ENCODE measurements around the gene TAS2R3.
"Not testable (repeated sequence)": the region's sequence is repeated elsewhere in the genome, so short reads cannot be mapped to it uniquely, and the experiment has no call there.

Gene TAS2R3

GRCh38 chr7:141763797-141764196, at the start of gene TAS2R3:
Gene TAS2R3 (plus strand): TSS chr7:141764097. CDS start chr7:141764159, 62 bp downstream.
- DNase-seq = no peak

GRCh38 chr7:141714571-141714970, 49.3 kb upstream of the TAS2R3 start:
- no peak for DNase-seq

- DNase-seq = no peak
Measured at GRCh38 chr7:141715018-141715417, 48.9 kb upstream of the TAS2R3 start.

- no peak for DNase-seq
Measured at GRCh38 chr7:141715794-141716689, 47.9 kb upstream of the TAS2R3 start.

- DNase-seq = no peak
Measured at GRCh38 chr7:141717450-141717849, 46.4 kb upstream of the TAS2R3 start.

- no peak for DNase-seq
Measured at GRCh38 chr7:141722529-141722928, 41.4 kb upstream of the TAS2R3 start.

- no peak for DNase-seq
Measured at GRCh38 chr7:141729020-141729419, 34.9 kb upstream of the TAS2R3 start.

- DNase-seq = no peak
Measured at GRCh38 chr7:141731476-141732149, 32.3 kb upstream of the TAS2R3 start.

- no peak for DNase-seq
Measured at GRCh38 chr7:141737118-141737835, 26.6 kb upstream of the TAS2R3 start.

GRCh38 chr7:141737836-141738591, 25.9 kb upstream of the TAS2R3 start, which contains the start of gene SSBP1:
Gene SSBP1 (plus strand): TSS chr7:141738358. CDS start chr7:141739167, 809 bp downstream.
- DNase-seq = peak; percentile 88

- no peak for DNase-seq
Measured at GRCh38 chr7:141738592-141739013, 25.3 kb upstream of the TAS2R3 start.

GRCh38 chr7:141739250-141739649, 24.6 kb upstream of the TAS2R3 start:
- DNase-seq = no peak

GRCh38 chr7:141742229-141742628, 21.7 kb upstream of the TAS2R3 start:
- no peak for DNase-seq

- DNase-seq = no peak
Measured at GRCh38 chr7:141744131-141744530, 19.8 kb upstream of the TAS2R3 start.

- DNase-seq = no peak
Measured at GRCh38 chr7:141748396-141748795, 15.5 kb upstream of the TAS2R3 start.

GRCh38 chr7:141751904-141752303, 12.0 kb upstream of the TAS2R3 start:
- DNase-seq = not testable (repeated sequence)

GRCh38 chr7:141752634-141753033, 11.3 kb upstream of the TAS2R3 start:
- DNase-seq = no peak

- DNase-seq = no peak
Measured at GRCh38 chr7:141754939-141755338, 9.0 kb upstream of the TAS2R3 start.

GRCh38 chr7:141770083-141770583, 6.2 kb downstream of the TAS2R3 start:
- DNase-seq = not testable (repeated sequence)

GRCh38 chr7:141776374-141776773, 12.5 kb downstream of the TAS2R3 start, which contains the start of gene TAS2R4:
Gene TAS2R4 (plus strand): TSS chr7:141776674. CDS start chr7:141778489, 1,815 bp downstream.
- no peak for DNase-seq

GRCh38 chr7:141785706-141786552, 22.0 kb downstream of the TAS2R3 start:
- no peak for DNase-seq

Measured in NCI-H187 treated with DMSO at 0.1 percent for 48 hours (cell line).